ENCODE results near the gene SEZ6. TPM values are rescaled to one million over a fixed set of nuclear protein-coding genes. Genes with fewer than 3 reads are reported as not detected.

The SEZ6 gene
- total RNA-seq, 1 donor from 2014 or later = 1.5 TPM

DNA sequence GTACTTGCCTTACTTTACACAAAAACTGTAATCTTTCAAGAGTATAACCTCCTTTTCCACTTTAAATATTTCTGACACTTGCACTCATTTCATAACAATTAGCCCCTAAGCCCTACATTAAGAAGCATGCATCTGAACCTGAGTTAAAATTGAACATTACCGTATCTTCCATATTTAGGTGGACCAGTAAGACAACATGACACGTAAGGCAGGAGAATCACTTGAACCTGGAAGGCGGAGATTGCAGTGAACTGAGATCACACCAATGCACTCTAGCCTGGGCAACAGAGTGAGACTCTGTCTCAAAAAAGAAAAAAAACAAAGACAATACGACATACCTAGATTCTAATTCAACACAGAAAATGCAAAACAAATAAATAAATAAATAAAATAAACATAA, 61.5 kb downstream of the SEZ6 start:
- Mint-ChIP-seq H3K4me3 (no peak overlapping the region), H3K27me3 (ENCODE audit: insufficient read depth, low read depth) (no peaks in the 10 kb centered on the region), H3K4me1 (peaks cover 55% of the 10 kb centered on the region), H3K36me3 (peaks cover 17% of the 10 kb centered on the region), H3K27ac (no peak overlapping the region), H3K9me3 (no peaks in the 10 kb centered on the region)
- Histone ChIP-seq H3F3A (ENCODE audit: low read depth) (peaks cover 81% of the 10 kb centered on the region), H4K20me1 (ENCODE audit: low read depth) (peaks cover 93% of the 10 kb centered on the region), H3K4me1 (peaks cover 47% of the 10 kb centered on the region), H3K27me3 (no peaks in the 10 kb centered on the region), H3K4me2 (no peak overlapping the region), H2AFZ (replicated peaks) (no peak overlapping the region), H3K27ac (no peak overlapping the region), H3K4me3 (no peak overlapping the region), H3K36me3 (no peaks in the 10 kb centered on the region), H3K79me2 (ENCODE audit: low read depth) (peaks cover 100% of the 10 kb centered on the region), H3K9ac (no peak overlapping the region), H3K9me3 (ENCODE audit: low read depth) (no peaks in the 10 kb centered on the region)
- TF ChIP-seq EZH2phosphoT487 (IDR thresholded peaks at IDR 0.05) = no peak
- TF ChIP-seq, protein P1, sequence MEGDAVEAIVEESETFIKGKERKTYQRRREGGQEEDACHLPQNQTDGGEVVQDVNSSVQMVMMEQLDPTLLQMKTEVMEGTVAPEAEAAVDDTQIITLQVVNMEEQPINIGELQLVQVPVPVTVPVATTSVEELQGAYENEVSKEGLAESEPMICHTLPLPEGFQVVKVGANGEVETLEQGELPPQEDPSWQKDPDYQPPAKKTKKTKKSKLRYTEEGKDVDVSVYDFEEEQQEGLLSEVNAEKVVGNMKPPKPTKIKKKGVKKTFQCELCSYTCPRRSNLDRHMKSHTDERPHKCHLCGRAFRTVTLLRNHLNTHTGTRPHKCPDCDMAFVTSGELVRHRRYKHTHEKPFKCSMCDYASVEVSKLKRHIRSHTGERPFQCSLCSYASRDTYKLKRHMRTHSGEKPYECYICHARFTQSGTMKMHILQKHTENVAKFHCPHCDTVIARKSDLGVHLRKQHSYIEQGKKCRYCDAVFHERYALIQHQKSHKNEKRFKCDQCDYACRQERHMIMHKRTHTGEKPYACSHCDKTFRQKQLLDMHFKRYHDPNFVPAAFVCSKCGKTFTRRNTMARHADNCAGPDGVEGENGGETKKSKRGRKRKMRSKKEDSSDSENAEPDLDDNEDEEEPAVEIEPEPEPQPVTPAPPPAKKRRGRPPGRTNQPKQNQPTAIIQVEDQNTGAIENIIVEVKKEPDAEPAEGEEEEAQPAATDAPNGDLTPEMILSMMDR (IDR thresholded peaks at IDR 0.05) = no peak
- TF ChIP-seq EZH2 (IDR thresholded peaks at IDR 0.05) = no peak
- DNase-seq (ENCODE audit: low spot score) = no peak

DNA sequence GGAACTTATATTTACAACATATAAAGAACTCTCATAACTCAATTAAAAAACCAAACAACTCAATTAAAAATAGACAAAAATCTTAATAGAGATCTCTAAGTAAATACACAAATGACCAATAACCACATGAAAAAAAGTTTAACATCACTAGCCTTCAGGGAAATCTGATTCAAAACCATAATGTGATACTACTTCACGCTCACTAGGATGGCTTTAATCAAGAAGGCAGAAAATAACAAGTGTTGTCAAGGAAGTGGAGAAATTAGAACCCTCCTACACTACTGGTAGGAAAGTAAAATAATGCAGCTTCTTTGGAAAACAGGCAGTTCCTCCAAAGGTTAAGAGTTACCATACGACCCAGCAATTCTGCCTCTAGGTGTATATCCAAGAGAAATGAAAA, 62.9 kb downstream of the SEZ6 start:
- TF ChIP-seq, protein P1 (IDR thresholded peaks at IDR 0.05) = no peak
- TF ChIP-seq EZH2phosphoT487 (IDR thresholded peaks at IDR 0.05) = no peak
- no peak for TF ChIP-seq EZH2 (IDR thresholded peaks at IDR 0.05)
- DNase-seq (ENCODE audit: low spot score) = no peak
- no peak overlapping the region for H3K4me2 ChIP-seq
- peaks cover 99% of the 10 kb centered on the region for H4K20me1 ChIP-seq (ENCODE audit: low read depth)
- Mint-ChIP-seq H3K27ac (no peak overlapping the region), H3K4me3 (no peak overlapping the region), H3K9me3 (no peaks in the 10 kb centered on the region), H3K36me3 (peaks cover 18% of the 10 kb centered on the region), H3K4me1 (peaks cover 54% of the 10 kb centered on the region), H3K27me3 (ENCODE audit: insufficient read depth, low read depth) (no peaks in the 10 kb centered on the region)
- no peak overlapping the region for H3K9ac ChIP-seq
- H3K27ac ChIP-seq = no peak overlapping the region
- no peaks in the 10 kb centered on the region for H3K9me3 ChIP-seq (ENCODE audit: low read depth)
- H2AFZ ChIP-seq (replicated peaks) = no peak overlapping the region
- no peaks in the 10 kb centered on the region for H3K27me3 ChIP-seq
- H3K4me3 ChIP-seq = no peak overlapping the region
- peaks cover 55% of the 10 kb centered on the region for H3K4me1 ChIP-seq
- peaks cover 100% of the 10 kb centered on the region for H3K79me2 ChIP-seq (ENCODE audit: low read depth)
- peaks cover 78% of the 10 kb centered on the region for H3F3A ChIP-seq (ENCODE audit: low read depth)
- H3K36me3 ChIP-seq = no peaks in the 10 kb centered on the region

DNA sequence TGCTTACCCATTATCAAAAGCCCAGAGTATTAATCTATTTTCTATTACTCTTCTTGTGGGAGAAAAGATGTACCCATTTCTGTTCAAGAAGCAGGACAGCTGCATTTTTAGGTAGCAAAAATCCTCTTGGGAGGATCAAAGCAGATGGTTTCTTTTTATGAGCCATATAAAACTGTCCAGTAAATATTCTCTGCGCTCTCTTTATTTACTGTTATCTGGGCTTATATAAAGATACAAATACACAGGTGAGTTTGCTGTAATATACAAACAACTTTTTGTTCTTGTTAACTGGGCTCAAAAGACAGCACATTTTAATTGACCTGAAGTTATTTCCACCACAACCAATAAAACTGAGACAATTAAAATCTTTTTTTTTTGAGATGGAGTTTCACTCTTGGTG, 64.6 kb downstream of the SEZ6 start:
- Histone ChIP-seq H3K4me2 (peak overlapping the region; percentile 56), H4K20me1 (ENCODE audit: low read depth) (peaks cover 99% of the 10 kb centered on the region), H3K9ac (no peak overlapping the region), H3K27me3 (no peaks in the 10 kb centered on the region), H3K27ac (peak overlapping the region; percentile 80), H3F3A (ENCODE audit: low read depth) (peaks cover 78% of the 10 kb centered on the region), H2AFZ (replicated peaks) (no peak overlapping the region), H3K4me1 (peaks cover 59% of the 10 kb centered on the region), H3K79me2 (ENCODE audit: low read depth) (peaks cover 100% of the 10 kb centered on the region), H3K36me3 (no peaks in the 10 kb centered on the region), H3K9me3 (ENCODE audit: low read depth) (no peaks in the 10 kb centered on the region), H3K4me3 (peak overlapping the region; percentile 11)
- no peaks in the 10 kb centered on the region for H3K9me3 Mint-ChIP-seq
- peaks cover 16% of the 10 kb centered on the region for H3K36me3 Mint-ChIP-seq
- H3K4me1 Mint-ChIP-seq = peaks cover 59% of the 10 kb centered on the region
- H3K4me3 Mint-ChIP-seq = no peak overlapping the region
- DNase-seq (ENCODE audit: low spot score) = no peak
- H3K27me3 Mint-ChIP-seq (ENCODE audit: insufficient read depth, low read depth) = no peaks in the 10 kb centered on the region
- H3K27ac Mint-ChIP-seq = no peak overlapping the region
- no peak for TF ChIP-seq EZH2 (IDR thresholded peaks at IDR 0.05)
- TF ChIP-seq EZH2phosphoT487 (IDR thresholded peaks at IDR 0.05) = no peak
- TF ChIP-seq, protein P1 (IDR thresholded peaks at IDR 0.05) = no peak

Data from neural progenitor cell (in vitro differentiated cells).